Measurements from ENCODE around the gene ITGB1. TPM values are rescaled to one million over a fixed set of nuclear protein-coding genes. Genes with fewer than 3 reads are reported as not detected.

Gene ITGB1
- total RNA-seq (100 to 1,000 TPM; 242 to 555 (median 365) TPM), polyA plus RNA-seq (10 to 100 TPM; 31.5 to 65.3 (median 54.3) TPM)
- long read RNA-seq, donor 1, transcript ITGB1-201 (16 exons, 3,640 nt), result major isoform, 67 of 211 reads
- long read RNA-seq, donor 1, partial matches to known transcripts, result 144 of 211 reads
- long read RNA-seq, donor 1, other reads (novel, unspliced or antisense), result 0 of 211 reads
- long read RNA-seq, donor 2, transcript ITGB1-201 (16 exons, 3,640 nt), result major isoform, 49 of 105 reads
- long read RNA-seq, donor 2, partial matches to known transcripts, result 55 of 105 reads
- long read RNA-seq, donor 2, other reads (novel, unspliced or antisense), result 0 of 105 reads

GRCh38 chr10:32958085-32959005 lies at the start of gene ITGB1:
Gene ITGB1, minus strand, starts transcription at chr10:32958230. Its CDS starts 22,672 bp downstream, at chr10:32935558.
- intact Hi-C loops (cut with DNase I; ENCODE audit: low total_unique reads), result no loop called here
- Histone ChIP-seq H3K27ac (peak within 1 kb of the TSS; percentile 80 to 95 (median 94)), H3K9me3 (no peaks in the 10 kb centered on the region), H3K27me3 (replicated peaks in 1 of 7) (no peaks in the 10 kb centered on the region), H3K4me3 (peak within 1 kb of the TSS; percentile 69 to 94 (median 78)), H3K36me3 (no peaks in the 10 kb centered on the region), H3K4me1 (peaks cover 44 to 89% (median 78%) of the 10 kb centered on the region in 6 donors)
- DNase-seq, result peak; percentile 98
- WGBS, 5 donors, result 0 to 1% (median 1%) methylated on average over 44 to 94 of the region's 94 CpGs
- TF ChIP-seq CTCF (IDR thresholded peaks at IDR 0.05 in 8 of 11, conservative IDR thresholded peaks at IDR 0.05 in 3 of 11) (peak in 1 of 11 experiments; percentile 16), POLR2AphosphoS5 (IDR thresholded peaks at IDR 0.05) (peak; percentile 97 to 98 (median 98)), POLR2A (IDR thresholded peaks at IDR 0.05) (peak; percentile 35 to 64 (median 61))

GRCh38 chr10:33006342-33006887 lies 48.4 kb upstream of the ITGB1 start:
- Histone ChIP-seq H3K4me1 (peaks cover 13 to 51% (median 25%) of the 10 kb centered on the region in 6 donors), H3K27me3 (replicated peaks in 1 of 7) (peaks cover 0 to 14% (median 0%) of the 10 kb centered on the region in 7 donors), H3K27ac (peak overlapping the region in 1 of 8 donors; percentile 84), H3K9me3 (no peaks in the 10 kb centered on the region), H3K36me3 (no peaks in the 10 kb centered on the region), H3K4me3 (no peak overlapping the region)
- no peak for TF ChIP-seq POLR2AphosphoS5 (IDR thresholded peaks at IDR 0.05)
- no peak for TF ChIP-seq CTCF (IDR thresholded peaks at IDR 0.05 in 8 of 11, conservative IDR thresholded peaks at IDR 0.05 in 3 of 11)
- no peak for TF ChIP-seq POLR2A (IDR thresholded peaks at IDR 0.05)
- intact Hi-C loops (cut with DNase I; ENCODE audit: low total_unique reads), result no loop called here
- 84 to 88% (median 86%) methylated on average over 11 of the region's 11 CpGs for WGBS, 5 donors
- DNase-seq, result no peak

- H3K9me3 ChIP-seq, result no peaks in the 10 kb centered on the region
- H3K4me3 ChIP-seq, result peak overlapping the region; percentile 28 to 66 (median 48)
- H3K36me3 ChIP-seq, result no peaks in the 10 kb centered on the region
- H3K27me3 ChIP-seq (replicated peaks in 1 of 7), result peaks cover 0 to 14% (median 0%) of the 10 kb centered on the region in 7 donors
- intact Hi-C loops (cut with DNase I; ENCODE audit: low total_unique reads), result no loop called here
- TF ChIP-seq CTCF (IDR thresholded peaks at IDR 0.05 in 8 of 11, conservative IDR thresholded peaks at IDR 0.05 in 3 of 11) (no peak), POLR2A (IDR thresholded peaks at IDR 0.05) (no peak), POLR2AphosphoS5 (IDR thresholded peaks at IDR 0.05) (peak; percentile 77 to 87 (median 86))
- 11 to 18% (median 12%) methylated on average over 33 to 34 of the region's 34 CpGs for WGBS, 5 donors
- H3K27ac ChIP-seq, result peak overlapping the region; percentile 50 to 84 (median 72)
- H3K4me1 ChIP-seq, result peaks cover 13 to 47% (median 25%) of the 10 kb centered on the region in 6 donors
- peak; percentile 85 for DNase-seq
Measured at GRCh38 chr10:33005322-33006301, 47.6 kb upstream of the ITGB1 start.
